WI38 (cell line): ENCODE data around the gene ATG9A.

Experiments
- H3K4me3 ChIP-seq: 2 replicates; pipeline ENCODE4 v1.5.1; 2011; ENCODE audit warnings: low read depth, mild to moderate bottlenecking, control low read depth, low read length
- TF ChIP-seq, protein P1 (sequence below): IDR thresholded peaks from 2 replicates; pipeline ENCODE4 v1.5.1; 2012; ENCODE audit warnings: low read depth, mild to moderate bottlenecking, control low read depth, low read length

ATG9A gene

DNA sequence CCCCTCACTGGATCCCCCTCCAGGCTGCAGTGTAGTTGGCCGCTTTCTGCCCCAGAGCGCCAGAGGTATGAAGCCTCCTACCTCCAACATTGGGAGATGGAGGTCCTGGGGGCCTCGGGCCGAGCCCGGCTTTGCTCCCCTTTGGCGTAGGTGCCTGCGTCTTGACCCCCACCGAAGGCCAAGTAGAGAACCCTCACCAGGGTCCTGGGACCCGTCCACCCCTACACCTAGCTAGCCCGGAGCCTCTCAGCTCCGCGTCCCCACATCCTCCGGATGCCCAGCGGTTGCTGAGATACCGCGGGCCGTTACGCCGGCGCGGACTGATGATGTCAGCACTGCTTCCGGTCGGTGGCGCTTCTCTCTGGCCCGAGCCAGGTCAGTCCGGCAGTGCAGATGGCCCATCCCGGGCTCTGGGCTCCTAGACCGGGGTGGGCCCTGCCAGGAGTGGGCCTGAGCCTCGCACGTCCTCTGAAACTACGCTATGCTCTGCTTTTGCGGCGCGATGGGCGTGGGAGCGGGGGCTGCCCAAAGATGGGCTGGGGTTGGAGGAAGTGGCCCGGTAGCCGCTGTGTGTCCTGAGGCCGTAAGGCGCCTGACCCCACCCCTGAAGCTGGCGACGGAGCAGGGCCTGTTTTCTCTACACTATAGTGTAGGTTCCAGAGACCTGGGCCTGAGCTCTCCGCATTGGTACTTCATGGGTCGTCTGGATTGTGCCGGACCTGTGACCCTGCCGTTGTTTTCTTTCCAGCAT is 15.9 kb upstream of the ATG9A start, which contains the start of the genes GLB1L and STK16:
Gene GLB1L (minus strand): TSS at position 297 of the 751 bp plus-strand sequence. CDS start 1,871 bp downstream, outside the sequence.
Gene STK16 (plus strand): TSS at position 332 of the 751 bp plus-strand sequence. CDS start 521 bp downstream, outside the sequence.
- TF ChIP-seq, protein P1, sequence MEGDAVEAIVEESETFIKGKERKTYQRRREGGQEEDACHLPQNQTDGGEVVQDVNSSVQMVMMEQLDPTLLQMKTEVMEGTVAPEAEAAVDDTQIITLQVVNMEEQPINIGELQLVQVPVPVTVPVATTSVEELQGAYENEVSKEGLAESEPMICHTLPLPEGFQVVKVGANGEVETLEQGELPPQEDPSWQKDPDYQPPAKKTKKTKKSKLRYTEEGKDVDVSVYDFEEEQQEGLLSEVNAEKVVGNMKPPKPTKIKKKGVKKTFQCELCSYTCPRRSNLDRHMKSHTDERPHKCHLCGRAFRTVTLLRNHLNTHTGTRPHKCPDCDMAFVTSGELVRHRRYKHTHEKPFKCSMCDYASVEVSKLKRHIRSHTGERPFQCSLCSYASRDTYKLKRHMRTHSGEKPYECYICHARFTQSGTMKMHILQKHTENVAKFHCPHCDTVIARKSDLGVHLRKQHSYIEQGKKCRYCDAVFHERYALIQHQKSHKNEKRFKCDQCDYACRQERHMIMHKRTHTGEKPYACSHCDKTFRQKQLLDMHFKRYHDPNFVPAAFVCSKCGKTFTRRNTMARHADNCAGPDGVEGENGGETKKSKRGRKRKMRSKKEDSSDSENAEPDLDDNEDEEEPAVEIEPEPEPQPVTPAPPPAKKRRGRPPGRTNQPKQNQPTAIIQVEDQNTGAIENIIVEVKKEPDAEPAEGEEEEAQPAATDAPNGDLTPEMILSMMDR: no peak
- H3K4me3 ChIP-seq: peak within 1 kb of the TSS; percentile 68

DNA sequence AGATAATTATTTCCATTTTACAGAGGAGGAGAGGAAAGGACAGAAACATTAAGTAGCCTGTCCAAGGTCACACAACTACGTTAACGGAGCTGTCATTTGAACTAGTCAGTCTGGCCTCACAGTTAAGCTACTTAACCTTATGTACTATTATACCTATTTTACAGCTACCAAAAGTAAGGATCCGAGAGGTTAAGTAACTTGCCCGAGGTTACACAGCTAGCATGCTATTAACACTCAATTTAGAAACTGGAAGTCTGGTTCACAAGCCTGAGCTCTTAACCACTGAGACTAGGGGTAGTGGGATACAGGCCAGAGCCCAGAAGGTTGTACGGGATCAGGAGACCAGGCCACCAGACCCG is 15.3 kb upstream of the ATG9A start:
- H3K4me3 ChIP-seq: peak overlapping the region; percentile 68
- TF ChIP-seq, protein P1: no peak

DNA sequence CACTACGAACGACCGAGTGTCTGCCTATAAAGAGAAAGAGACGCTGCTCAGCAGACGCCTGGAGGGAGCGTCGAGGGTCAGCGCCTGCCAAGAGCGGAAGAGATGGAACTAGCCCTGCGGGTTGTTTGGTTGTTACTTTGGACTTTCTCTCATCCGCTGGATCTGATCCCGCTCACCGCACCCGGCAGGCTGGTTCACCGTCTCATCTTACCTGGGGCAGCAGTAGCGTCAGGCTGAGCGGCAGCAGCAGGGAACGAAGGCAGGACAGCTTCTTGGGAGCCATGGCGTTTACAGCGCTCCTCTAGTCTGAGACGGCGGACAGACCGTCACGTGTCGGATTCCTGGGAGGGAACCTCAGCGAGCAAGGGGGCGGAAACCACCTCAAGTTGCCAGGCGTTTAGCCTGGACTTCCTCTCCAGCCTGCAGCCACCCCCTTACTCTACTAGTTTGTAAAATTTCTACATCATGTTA is 13.9 kb upstream of the ATG9A start:
- no peak overlapping the region for H3K4me3 ChIP-seq
- TF ChIP-seq, protein P1: no peak

DNA sequence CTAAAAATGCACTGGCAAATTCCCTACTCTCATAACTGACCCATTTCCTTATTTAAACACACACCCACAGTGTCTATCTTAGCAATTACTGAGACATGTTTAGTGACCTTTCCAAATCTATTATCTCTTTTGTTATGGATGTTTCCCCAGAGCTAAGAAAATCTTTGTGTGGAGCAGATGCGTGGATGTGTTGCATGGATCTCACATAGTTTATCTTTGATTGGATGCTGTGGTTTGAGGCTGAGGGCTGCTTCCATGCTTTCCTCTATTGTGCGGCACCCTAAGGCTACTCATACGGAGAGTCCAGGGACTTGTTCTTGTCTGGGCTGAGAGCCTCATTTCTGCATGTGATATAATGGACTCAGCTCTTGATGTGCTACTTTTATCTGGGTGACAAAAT is 4.9 kb upstream of the ATG9A start:
- TF ChIP-seq, protein P1: no peak
- no peak overlapping the region for H3K4me3 ChIP-seq

DNA sequence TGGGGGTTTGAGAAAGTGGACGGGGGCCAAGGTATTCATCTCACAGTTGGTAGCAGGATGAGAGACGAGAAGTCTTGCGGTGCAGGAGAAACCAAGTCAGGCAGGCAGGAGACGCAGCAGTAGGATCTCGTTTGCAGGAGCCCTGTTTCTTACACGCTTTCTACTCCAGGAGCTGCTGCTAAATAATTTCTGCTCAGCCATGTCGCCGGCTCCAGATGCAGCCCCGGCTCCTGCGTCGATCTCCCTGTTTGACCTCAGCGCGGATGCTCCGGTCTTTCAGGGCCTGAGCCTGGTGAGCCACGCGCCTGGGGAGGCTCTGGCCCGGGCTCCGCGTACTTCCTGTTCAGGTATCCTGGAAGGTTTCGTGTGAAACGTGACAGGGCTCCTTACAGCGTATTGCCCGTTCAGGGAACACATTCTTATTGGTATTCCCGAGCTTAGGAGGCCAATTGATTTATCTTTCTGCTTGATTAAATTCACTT is 664 bp upstream of the ATG9A start:
- TF ChIP-seq, protein P1: no peak
- peak overlapping the region; percentile 90 for H3K4me3 ChIP-seq

DNA sequence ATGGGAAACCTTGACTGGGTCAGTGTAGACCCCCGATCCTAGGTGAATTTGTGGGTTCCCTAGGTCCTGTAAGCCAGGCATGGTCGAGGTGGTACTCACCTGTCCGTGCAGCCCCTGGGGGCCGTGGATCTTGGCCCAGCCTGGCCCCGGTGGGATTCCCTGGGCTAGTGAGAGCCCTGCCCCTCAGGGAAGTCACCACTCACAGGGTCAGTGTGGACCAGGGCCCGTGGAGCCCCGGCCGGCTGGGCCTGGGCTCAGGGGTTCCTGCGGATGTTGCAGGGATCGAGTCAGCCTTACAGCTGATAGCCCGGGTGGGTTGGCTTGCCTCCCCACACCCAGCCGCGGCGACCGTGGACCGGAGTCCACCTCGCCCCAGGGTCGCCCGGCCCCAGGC is 528 bp downstream of the ATG9A start:
- H3K4me3 ChIP-seq: peak overlapping the region; percentile 90
- TF ChIP-seq, protein P1: no peak
